ENCODE results near the gene COX7B2.

Gene COX7B2

GRCh38 chr4:46930891-46931290 lies 21.8 kb upstream of the COX7B2 start:
- no peak overlapping the region for H3K4me3 ChIP-seq (ENCODE audit: low read length)
- no peak for TF ChIP-seq CTCF (IDR thresholded peaks at IDR 0.05; ENCODE audit: low read depth, low read length)
- no peak for TF ChIP-seq EZH2phosphoT487 (IDR thresholded peaks at IDR 0.05; ENCODE audit: low read depth)
- H3K36me3 ChIP-seq (replicated peaks; ENCODE audit: low read depth, low read length), result no peaks in the 10 kb centered on the region
- no peaks in the 10 kb centered on the region for H3K4me1 ChIP-seq (ENCODE audit: low read length)
- H3K4me2 ChIP-seq (ENCODE audit: low read length), result no peak overlapping the region
- H4K20me1 ChIP-seq (ENCODE audit: insufficient read depth, low read length), result no peaks in the 10 kb centered on the region
- H3K27me3 ChIP-seq (ENCODE audit: low read depth, low read length), result peaks cover 12% of the 10 kb centered on the region
- H3K27ac ChIP-seq (ENCODE audit: low read length), result no peak overlapping the region
- no peak overlapping the region for H3K9ac ChIP-seq (ENCODE audit: low read length)
- no peaks in the 10 kb centered on the region for H3K79me2 ChIP-seq (ENCODE audit: low read length)
- no peak overlapping the region for H2AFZ ChIP-seq (ENCODE audit: low read depth, low read length)
- no peaks in the 10 kb centered on the region for H3K9me3 ChIP-seq (ENCODE audit: insufficient read depth, low read length)

GRCh38 chr4:46927201-46927600 lies 18.2 kb upstream of the COX7B2 start:
- H3K79me2 ChIP-seq (ENCODE audit: low read length), result no peaks in the 10 kb centered on the region

GRCh38 chr4:46924789-46925529 lies 15.9 kb upstream of the COX7B2 start:
- H4K20me1 ChIP-seq (ENCODE audit: insufficient read depth, low read length), result no peaks in the 10 kb centered on the region
- no peaks in the 10 kb centered on the region for H3K36me3 ChIP-seq (replicated peaks; ENCODE audit: low read depth, low read length)
- H3K27ac ChIP-seq (ENCODE audit: low read length), result no peak overlapping the region
- peaks cover 10% of the 10 kb centered on the region; the same call in 1 of the 2 replicates for H3K27me3 ChIP-seq (ENCODE audit: low read depth, low read length)
- no peak overlapping the region for H3K4me3 ChIP-seq (ENCODE audit: low read length)
- H2AFZ ChIP-seq (ENCODE audit: low read depth, low read length), result peak overlapping the region; percentile 54; the same call in 1 of the 2 replicates
- TF ChIP-seq CTCF (IDR thresholded peaks at IDR 0.05; ENCODE audit: low read depth, low read length) (no peak), EZH2phosphoT487 (IDR thresholded peaks at IDR 0.05; ENCODE audit: low read depth) (no peak)
- no peak overlapping the region for H3K4me2 ChIP-seq (ENCODE audit: low read length)
- 0 out of 2 replicates have a peak, but pooled peaks cover 5% of the 10 kb centered on the region for H3K4me1 ChIP-seq (ENCODE audit: low read length)
- no peaks in the 10 kb centered on the region for H3K9me3 ChIP-seq (ENCODE audit: insufficient read depth, low read length)
- H3K9ac ChIP-seq (ENCODE audit: low read length), result no peak overlapping the region
- no peaks in the 10 kb centered on the region for H3K79me2 ChIP-seq (ENCODE audit: low read length)

More at GRCh38 chr4:46927201-46927600, 18.2 kb upstream of the COX7B2 start:
- Histone ChIP-seq H3K27ac (ENCODE audit: low read length) (no peak overlapping the region), H3K9ac (ENCODE audit: low read length) (no peak overlapping the region), H4K20me1 (ENCODE audit: insufficient read depth, low read length) (no peaks in the 10 kb centered on the region), H3K36me3 (replicated peaks; ENCODE audit: low read depth, low read length) (no peaks in the 10 kb centered on the region), H3K4me2 (ENCODE audit: low read length) (no peak overlapping the region), H3K4me3 (ENCODE audit: low read length) (no peak overlapping the region), H3K4me1 (ENCODE audit: low read length) (0 out of 2 replicates have a peak, but pooled peaks cover 5% of the 10 kb centered on the region), H2AFZ (ENCODE audit: low read depth, low read length) (no peak overlapping the region), H3K9me3 (ENCODE audit: insufficient read depth, low read length) (no peaks in the 10 kb centered on the region), H3K27me3 (ENCODE audit: low read depth, low read length) (peaks cover 12% of the 10 kb centered on the region)
- TF ChIP-seq EZH2phosphoT487 (IDR thresholded peaks at IDR 0.05; ENCODE audit: low read depth) (no peak), CTCF (IDR thresholded peaks at IDR 0.05; ENCODE audit: low read depth, low read length) (no peak)

- Histone ChIP-seq H3K9ac (ENCODE audit: low read length) (no peak overlapping the region), H4K20me1 (ENCODE audit: insufficient read depth, low read length) (no peaks in the 10 kb centered on the region), H3K4me2 (ENCODE audit: low read length) (no peak overlapping the region), H3K9me3 (ENCODE audit: insufficient read depth, low read length) (no peaks in the 10 kb centered on the region), H3K4me1 (ENCODE audit: low read length) (0 out of 2 replicates have a peak, but pooled peaks cover 5% of the 10 kb centered on the region), H3K27me3 (ENCODE audit: low read depth, low read length) (peaks cover 2% of the 10 kb centered on the region; the same call in 1 of the 2 replicates), H3K4me3 (ENCODE audit: low read length) (no peak overlapping the region), H2AFZ (ENCODE audit: low read depth, low read length) (no peak overlapping the region), H3K79me2 (ENCODE audit: low read length) (no peaks in the 10 kb centered on the region), H3K27ac (ENCODE audit: low read length) (no peak overlapping the region), H3K36me3 (replicated peaks; ENCODE audit: low read depth, low read length) (no peaks in the 10 kb centered on the region)
- no peak for TF ChIP-seq EZH2phosphoT487 (IDR thresholded peaks at IDR 0.05; ENCODE audit: low read depth)
- TF ChIP-seq CTCF (IDR thresholded peaks at IDR 0.05; ENCODE audit: low read depth, low read length), result no peak
Observed at GRCh38 chr4:46922205-46922604, 13.2 kb upstream of the COX7B2 start.

Data from OCI-LY3 (cell line).